Endothelial cell of umbilical vein (primary cell): ENCODE data around the gene LRCH1. TPM values are rescaled to one million over a fixed set of nuclear protein-coding genes. Genes with fewer than 3 reads are reported as not detected.

Experiments
- BruUV-seq: library from RNA; stranded (reverse); fragments of 400-500 nt; replicated peaks from 2 replicates; lab custom pipeline; 2021; lab: Mats Ljungman, UMichigan
- CTCF ChIA-PET: fragments of 300-600, 350-600 bp; sonication (Branson Sonifier 250); formaldehyde crosslinking; loops from one replicate; lab custom pipeline; 2021; ENCODE audit warnings: antibody characterized with exemption, inconsistent platforms; lab: Charles Lee
- POLR2A ChIA-PET: fragments of 300-600, 350-600 bp; sonication (Branson Sonifier 250); formaldehyde crosslinking; loops from one replicate; lab custom pipeline; 2021; ENCODE audit warnings: antibody characterized with exemption, inconsistent platforms; lab: Charles Lee
- DNase-seq: peaks from one replicate; pipeline ENCODE4 v3.0.0-alpha.2; 2011; ENCODE audit warnings: low read depth, low spot score
- FAIRE-seq: peaks from 2 replicates; lab custom pipeline; 2011; peaks lifted over from hg19 to GRCh38; lab: Jason Lieb, UNC
- H2AFZ ChIP-seq: 2 replicates; pipeline ENCODE4 v1.6.0; 2012; ENCODE audit warnings: low read depth, low read length, control low read depth, inconsistent platforms
- H3K27ac ChIP-seq: 2 replicates; pipeline ENCODE4 v1.5.1; 2011; ENCODE audit warnings: low read depth, mild to moderate bottlenecking, control low read depth, low read length, moderate library complexity; ENCODE audit not compliant: insufficient read depth
- H3K27me3 ChIP-seq, 2 experiments: 2 replicates each; pipeline versions ENCODE4 v1.6.0 to v1.6.1; 2011; ENCODE audit warnings: low read length in 2 of 2, mixed read lengths in 1 of 2; ENCODE audit not compliant: control insufficient read depth in 2 of 2, insufficient read depth in 2 of 2
- H3K36me3 ChIP-seq, 2 experiments: 2 replicates in 1 of 2; 3 replicates in 1 of 2; pipeline ENCODE4 v1.5.1; 2011; ENCODE audit warnings: low read length in 2 of 2, mild to moderate bottlenecking in 1 of 2, moderate library complexity in 1 of 2; ENCODE audit not compliant: control insufficient read depth in 2 of 2, insufficient read depth in 2 of 2; ENCODE audit errors: extremely low read depth in 1 of 2
- H3K4me1 ChIP-seq: 3 replicates; pipeline ENCODE4 v1.5.1; 2011; ENCODE audit warnings: mild to moderate bottlenecking, low read length; ENCODE audit not compliant: control insufficient read depth, insufficient read depth; ENCODE audit errors: extremely low read depth
- H3K4me2 ChIP-seq: 2 replicates; pipeline ENCODE4 v1.6.1; 2011; ENCODE audit warnings: low read length, control low read depth, mixed read lengths; ENCODE audit not compliant: insufficient read depth
- H3K4me3 ChIP-seq, 3 experiments: fragments of 200-600 bp in 1 of 3; sonication (generic), shearing (Covaris generic) in 1 of 3; replicated peaks in 1 of 3; 2 replicates each; pipeline ENCODE4 v1.5.1; 2011 to 2016; ENCODE audit warnings: control low read depth in 3 of 3, low read length in 3 of 3, mild to moderate bottlenecking in 2 of 3, inconsistent platforms in 1 of 3, low read depth in 1 of 3, moderate library complexity in 1 of 3; ENCODE audit not compliant: insufficient read depth in 1 of 3
- H3K79me2 ChIP-seq: 2 replicates; pipeline ENCODE4 v1.6.0; 2012; ENCODE audit warnings: low read length, inconsistent platforms; ENCODE audit not compliant: control insufficient read depth, insufficient read depth
- H3K9ac ChIP-seq: replicated peaks from 2 replicates; pipeline ENCODE3; 2011; ENCODE audit warnings: low read length, control low read depth; ENCODE audit not compliant: insufficient read depth; ENCODE audit errors: extremely low read depth
- H3K9me1 ChIP-seq: replicated peaks from 3 replicates; pipeline ENCODE4 v1.6.0; 2011; ENCODE audit warnings: mild to moderate bottlenecking, low read length; ENCODE audit not compliant: control insufficient read depth, insufficient read depth; ENCODE audit errors: extremely low read depth
- H3K9me3 ChIP-seq: replicated peaks from 2 replicates; pipeline ENCODE4 v1.5.1; 2012; ENCODE audit warnings: low read length, inconsistent platforms; ENCODE audit not compliant: control insufficient read depth, insufficient read depth
- H4K20me1 ChIP-seq: replicated peaks from 2 replicates; pipeline ENCODE3; 2011; ENCODE audit warnings: mild to moderate bottlenecking, low read length; ENCODE audit not compliant: control insufficient read depth, insufficient read depth; ENCODE audit errors: extremely low read depth
- EZH2 ChIP-seq: IDR thresholded peaks from 2 replicates; pipeline ENCODE4 v1.6.1; 2012; ENCODE audit warnings: borderline replicate concordance, low read depth, mild to moderate bottlenecking, moderate library complexity, low read length, inconsistent platforms; ENCODE audit not compliant: severe bottlenecking
- FOS ChIP-seq: IDR thresholded peaks from 2 replicates; pipeline ENCODE4 v1.6.1; 2011; ENCODE audit warnings: mild to moderate bottlenecking, low read length, moderate library complexity, borderline replicate concordance; ENCODE audit not compliant: insufficient read depth
- GATA2 ChIP-seq: IDR thresholded peaks from 2 replicates; pipeline ENCODE4 v1.7.0; 2011; ENCODE audit warnings: low read depth, mild to moderate bottlenecking, moderate library complexity, mixed read lengths, low read length; ENCODE audit not compliant: insufficient read length, insufficient read depth
- JUN ChIP-seq: IDR thresholded peaks from 2 replicates; pipeline ENCODE4 v1.6.1; 2011; ENCODE audit warnings: borderline replicate concordance, low read depth; ENCODE audit not compliant: insufficient read length, insufficient read depth
- MYC ChIP-seq: IDR thresholded peaks from one replicate; pipeline ENCODE4 v1.6.1; 2011; ENCODE audit warnings: mild to moderate bottlenecking, low read depth, low read length
- POLR2A ChIP-seq: IDR thresholded peaks from 2 replicates; pipeline ENCODE4 v1.6.1; 2012; ENCODE audit warnings: low read depth, mild to moderate bottlenecking, control low read depth, low read length
- POLR2AphosphoS5 ChIP-seq: IDR thresholded peaks from 2 replicates; pipeline ENCODE4 v1.6.1; 2012; ENCODE audit warnings: low read depth, mild to moderate bottlenecking, control low read depth, low read length, moderate library complexity; ENCODE audit not compliant: insufficient read depth
- dilution Hi-C: fragments of 300-500 bp; cut with MboI; formaldehyde crosslinking; loops from one replicate; pipeline ENCODE4 v1.15.0; 2019; ENCODE audit warnings: low sequenced_read_pairs; ENCODE audit not compliant: extremely low pct_ligation_motif_present
- intact Hi-C: fragments of 100-400 bp; cut with micrococcal nuclease; formaldehyde crosslinking; loops from one replicate; pipeline ENCODE4 v1.10.0; 2022
- polyA plus RNA-seq, 4 experiments: library from polyadenylated mRNA; depleted of rRNA in 3 of 4; stranded (reverse) in 3 of 4; unstranded in 1 of 4; fragments of >200 nt; gene quantifications; 2 replicates each; pipeline versions ENCODE4 v1.2.1 to v1.2.3, GENCODE V29; 2011 to 2012; ENCODE audit warnings: missing spikeins in 1 of 4
- total RNA-seq: library from RNA; stranded (reverse); gene quantifications from 2 replicates; pipeline ENCODE4 v1.2.3, GENCODE V29; 2021
- TF ChIP-seq, protein P1 (sequence below), 2 donors: IDR thresholded peaks; 1 replicate in 1 of 2; 2 replicates in 1 of 2; pipeline ENCODE4 v1.5.1; 2011; ENCODE audit warnings: low read length in 2 of 2, mild to moderate bottlenecking in 2 of 2, moderate library complexity in 2 of 2, control low read depth in 1 of 2, inconsistent platforms in 1 of 2, low read depth in 1 of 2; ENCODE audit not compliant: insufficient read depth in 1 of 2; ENCODE audit errors: extremely low read depth in 1 of 2
- TF ChIP-seq, protein P2 (sequence below): IDR thresholded peaks from 2 replicates; pipeline ENCODE4 v1.6.1; 2011; ENCODE audit not compliant: insufficient read depth, insufficient read length

The LRCH1 gene
- total and polyA plus RNA-seq, 2 donors (not counting 3 experiments of a cell fraction or from before 2014, with no cell fraction given) = 5.4 to 16.5 TPM

DNA sequence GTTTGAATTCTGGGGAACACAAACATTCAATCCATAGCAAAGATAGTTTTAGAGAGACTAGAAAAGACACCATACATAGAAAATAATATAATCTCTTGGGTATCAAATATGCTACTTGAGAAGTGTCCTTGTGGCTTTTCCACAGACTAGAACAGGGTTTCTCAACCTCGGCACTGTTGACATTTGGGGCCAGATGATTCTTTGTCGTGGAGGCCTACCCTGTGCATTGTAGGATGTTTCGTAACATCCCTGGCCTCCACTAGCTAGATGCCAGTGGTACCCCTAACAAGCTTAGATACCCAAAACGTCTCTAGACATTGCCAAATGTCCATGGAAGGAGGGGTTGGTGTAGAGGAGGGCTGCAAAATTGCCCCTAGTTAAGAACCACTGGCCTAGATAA lies 246.2 kb downstream of the LRCH1 start:
- no peak overlapping the region for H3K9ac ChIP-seq
- no peak overlapping the region for H3K4me3 ChIP-seq
- BruUV-seq = no TSS peak
- no peaks in the 10 kb centered on the region for H4K20me1 ChIP-seq
- no peaks in the 10 kb centered on the region for H3K36me3 ChIP-seq
- H3K4me2 ChIP-seq = no peak overlapping the region
- H3K27me3 ChIP-seq = peaks cover 2 to 9% of the 10 kb centered on the region in 2 experiments
- dilution Hi-C loops = no loop called here
- intact Hi-C loops = no loop called here
- CTCF ChIA-PET = no interaction called here
- TF ChIP-seq, protein P1, sequence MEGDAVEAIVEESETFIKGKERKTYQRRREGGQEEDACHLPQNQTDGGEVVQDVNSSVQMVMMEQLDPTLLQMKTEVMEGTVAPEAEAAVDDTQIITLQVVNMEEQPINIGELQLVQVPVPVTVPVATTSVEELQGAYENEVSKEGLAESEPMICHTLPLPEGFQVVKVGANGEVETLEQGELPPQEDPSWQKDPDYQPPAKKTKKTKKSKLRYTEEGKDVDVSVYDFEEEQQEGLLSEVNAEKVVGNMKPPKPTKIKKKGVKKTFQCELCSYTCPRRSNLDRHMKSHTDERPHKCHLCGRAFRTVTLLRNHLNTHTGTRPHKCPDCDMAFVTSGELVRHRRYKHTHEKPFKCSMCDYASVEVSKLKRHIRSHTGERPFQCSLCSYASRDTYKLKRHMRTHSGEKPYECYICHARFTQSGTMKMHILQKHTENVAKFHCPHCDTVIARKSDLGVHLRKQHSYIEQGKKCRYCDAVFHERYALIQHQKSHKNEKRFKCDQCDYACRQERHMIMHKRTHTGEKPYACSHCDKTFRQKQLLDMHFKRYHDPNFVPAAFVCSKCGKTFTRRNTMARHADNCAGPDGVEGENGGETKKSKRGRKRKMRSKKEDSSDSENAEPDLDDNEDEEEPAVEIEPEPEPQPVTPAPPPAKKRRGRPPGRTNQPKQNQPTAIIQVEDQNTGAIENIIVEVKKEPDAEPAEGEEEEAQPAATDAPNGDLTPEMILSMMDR (IDR thresholded peaks at IDR 0.05; ENCODE audit: extremely low read depth in 1 of 2, insufficient read depth in 1 of 2, low read depth in 1 of 2, low read length in 2 of 2) = no peak
- TF ChIP-seq JUN (no peak), MYC (no peak), GATA2 (no peak), FOS (no peak), POLR2A (no peak), EZH2 (no peak), POLR2AphosphoS5 (no peak)
- TF ChIP-seq, protein P2, sequence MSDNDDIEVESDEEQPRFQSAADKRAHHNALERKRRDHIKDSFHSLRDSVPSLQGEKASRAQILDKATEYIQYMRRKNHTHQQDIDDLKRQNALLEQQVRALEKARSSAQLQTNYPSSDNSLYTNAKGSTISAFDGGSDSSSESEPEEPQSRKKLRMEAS = no peak
- peaks cover 9% of the 10 kb centered on the region for H3K4me1 ChIP-seq
- peaks cover 19% of the 10 kb centered on the region for H3K79me2 ChIP-seq
- FAIRE-seq = no peak
- DNase-seq = no peak
- H3K9me3 ChIP-seq = no peaks in the 10 kb centered on the region
- no peaks in the 10 kb centered on the region for H3K9me1 ChIP-seq
- POLR2A ChIA-PET = no interaction called here
- no peak overlapping the region for H3K27ac ChIP-seq
- H2AFZ ChIP-seq = no peak overlapping the region
